ENCODE measurements around the gene CNPY1. TPM values are rescaled to one million over a fixed set of nuclear protein-coding genes. Genes with fewer than 3 reads are reported as not detected.

Gene CNPY1
- total RNA-seq, 1 experiment from 2014 or later = not detected

DNA sequence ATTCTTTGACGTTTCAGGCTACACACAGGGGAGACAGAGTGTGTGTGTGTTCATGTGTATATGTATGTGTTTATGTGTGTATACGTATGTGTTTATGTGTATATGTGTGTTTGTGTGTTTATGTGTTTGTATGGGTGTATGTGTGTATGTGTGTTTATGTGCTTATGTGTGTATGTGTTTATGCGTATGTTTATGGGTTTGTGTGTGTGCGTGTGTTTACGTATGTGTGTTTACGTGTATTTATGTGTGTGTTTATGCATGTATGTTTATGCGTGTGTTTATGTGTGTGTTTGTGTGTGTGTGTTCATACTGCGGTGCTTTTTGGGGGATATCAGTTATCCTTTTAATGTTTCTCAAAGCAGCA, 39.2 kb upstream of the CNPY1 start:
- TF ChIP-seq, protein P1, sequence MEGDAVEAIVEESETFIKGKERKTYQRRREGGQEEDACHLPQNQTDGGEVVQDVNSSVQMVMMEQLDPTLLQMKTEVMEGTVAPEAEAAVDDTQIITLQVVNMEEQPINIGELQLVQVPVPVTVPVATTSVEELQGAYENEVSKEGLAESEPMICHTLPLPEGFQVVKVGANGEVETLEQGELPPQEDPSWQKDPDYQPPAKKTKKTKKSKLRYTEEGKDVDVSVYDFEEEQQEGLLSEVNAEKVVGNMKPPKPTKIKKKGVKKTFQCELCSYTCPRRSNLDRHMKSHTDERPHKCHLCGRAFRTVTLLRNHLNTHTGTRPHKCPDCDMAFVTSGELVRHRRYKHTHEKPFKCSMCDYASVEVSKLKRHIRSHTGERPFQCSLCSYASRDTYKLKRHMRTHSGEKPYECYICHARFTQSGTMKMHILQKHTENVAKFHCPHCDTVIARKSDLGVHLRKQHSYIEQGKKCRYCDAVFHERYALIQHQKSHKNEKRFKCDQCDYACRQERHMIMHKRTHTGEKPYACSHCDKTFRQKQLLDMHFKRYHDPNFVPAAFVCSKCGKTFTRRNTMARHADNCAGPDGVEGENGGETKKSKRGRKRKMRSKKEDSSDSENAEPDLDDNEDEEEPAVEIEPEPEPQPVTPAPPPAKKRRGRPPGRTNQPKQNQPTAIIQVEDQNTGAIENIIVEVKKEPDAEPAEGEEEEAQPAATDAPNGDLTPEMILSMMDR (IDR thresholded peaks at IDR 0.05) = no peak
- no peak for TF ChIP-seq TCF7L2 (IDR thresholded peaks at IDR 0.05; ENCODE audit: low read depth, low read length)
- TF ChIP-seq, protein P2, sequence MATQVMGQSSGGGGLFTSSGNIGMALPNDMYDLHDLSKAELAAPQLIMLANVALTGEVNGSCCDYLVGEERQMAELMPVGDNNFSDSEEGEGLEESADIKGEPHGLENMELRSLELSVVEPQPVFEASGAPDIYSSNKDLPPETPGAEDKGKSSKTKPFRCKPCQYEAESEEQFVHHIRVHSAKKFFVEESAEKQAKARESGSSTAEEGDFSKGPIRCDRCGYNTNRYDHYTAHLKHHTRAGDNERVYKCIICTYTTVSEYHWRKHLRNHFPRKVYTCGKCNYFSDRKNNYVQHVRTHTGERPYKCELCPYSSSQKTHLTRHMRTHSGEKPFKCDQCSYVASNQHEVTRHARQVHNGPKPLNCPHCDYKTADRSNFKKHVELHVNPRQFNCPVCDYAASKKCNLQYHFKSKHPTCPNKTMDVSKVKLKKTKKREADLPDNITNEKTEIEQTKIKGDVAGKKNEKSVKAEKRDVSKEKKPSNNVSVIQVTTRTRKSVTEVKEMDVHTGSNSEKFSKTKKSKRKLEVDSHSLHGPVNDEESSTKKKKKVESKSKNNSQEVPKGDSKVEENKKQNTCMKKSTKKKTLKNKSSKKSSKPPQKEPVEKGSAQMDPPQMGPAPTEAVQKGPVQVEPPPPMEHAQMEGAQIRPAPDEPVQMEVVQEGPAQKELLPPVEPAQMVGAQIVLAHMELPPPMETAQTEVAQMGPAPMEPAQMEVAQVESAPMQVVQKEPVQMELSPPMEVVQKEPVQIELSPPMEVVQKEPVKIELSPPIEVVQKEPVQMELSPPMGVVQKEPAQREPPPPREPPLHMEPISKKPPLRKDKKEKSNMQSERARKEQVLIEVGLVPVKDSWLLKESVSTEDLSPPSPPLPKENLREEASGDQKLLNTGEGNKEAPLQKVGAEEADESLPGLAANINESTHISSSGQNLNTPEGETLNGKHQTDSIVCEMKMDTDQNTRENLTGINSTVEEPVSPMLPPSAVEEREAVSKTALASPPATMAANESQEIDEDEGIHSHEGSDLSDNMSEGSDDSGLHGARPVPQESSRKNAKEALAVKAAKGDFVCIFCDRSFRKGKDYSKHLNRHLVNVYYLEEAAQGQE (IDR thresholded peaks at IDR 0.05; ENCODE audit: insufficient read depth in 1 of 2, low read depth in 2 of 2, low read length in 1 of 2) = no peak
- no peak for TF ChIP-seq POLR2AphosphoS5 (IDR thresholded peaks at IDR 0.05; ENCODE audit: low read depth, low read length)
- TF ChIP-seq SIN3A (IDR thresholded peaks at IDR 0.05; ENCODE audit: borderline replicate concordance, insufficient read depth, low read depth, low read length) = no peak
- no peak for ATAC-seq
- ChIA-PET CTCF (no interaction called here), POLR2A (no interaction called here)
- no peak for DNase-seq (ENCODE audit: low read depth, low spot score)
- H3K27ac ChIP-seq (ENCODE audit: low read length) = no peak overlapping the region
- intact Hi-C loops (cut with micrococcal nuclease; ENCODE audit: unreplicated experiment) = no loop called here
- BruUV-seq (replicated peaks) = no TSS peak
- no peaks in the 10 kb centered on the region for H3K4me1 ChIP-seq (ENCODE audit: control insufficient read depth, insufficient read depth, low read length)
- no peaks in the 10 kb centered on the region for H3K9me3 ChIP-seq (ENCODE audit: control insufficient read depth, insufficient read depth, low read depth, low read length)
- peaks cover 5% of the 10 kb centered on the region for H3K27me3 ChIP-seq (ENCODE audit: control insufficient read depth, insufficient read depth, low read length)
- H3K4me3 ChIP-seq (ENCODE audit: low read depth in 2 of 2, low read length in 2 of 2) = no peak overlapping the region
- in situ Hi-C loops (cut with HindIII; ENCODE audit: low pct_unique_long_range_greater_than_20kb, low sequenced_read_pairs) = no loop called here
- no peaks in the 10 kb centered on the region for H3K36me3 ChIP-seq (ENCODE audit: control insufficient read depth, insufficient read depth, low read length)

DNA sequence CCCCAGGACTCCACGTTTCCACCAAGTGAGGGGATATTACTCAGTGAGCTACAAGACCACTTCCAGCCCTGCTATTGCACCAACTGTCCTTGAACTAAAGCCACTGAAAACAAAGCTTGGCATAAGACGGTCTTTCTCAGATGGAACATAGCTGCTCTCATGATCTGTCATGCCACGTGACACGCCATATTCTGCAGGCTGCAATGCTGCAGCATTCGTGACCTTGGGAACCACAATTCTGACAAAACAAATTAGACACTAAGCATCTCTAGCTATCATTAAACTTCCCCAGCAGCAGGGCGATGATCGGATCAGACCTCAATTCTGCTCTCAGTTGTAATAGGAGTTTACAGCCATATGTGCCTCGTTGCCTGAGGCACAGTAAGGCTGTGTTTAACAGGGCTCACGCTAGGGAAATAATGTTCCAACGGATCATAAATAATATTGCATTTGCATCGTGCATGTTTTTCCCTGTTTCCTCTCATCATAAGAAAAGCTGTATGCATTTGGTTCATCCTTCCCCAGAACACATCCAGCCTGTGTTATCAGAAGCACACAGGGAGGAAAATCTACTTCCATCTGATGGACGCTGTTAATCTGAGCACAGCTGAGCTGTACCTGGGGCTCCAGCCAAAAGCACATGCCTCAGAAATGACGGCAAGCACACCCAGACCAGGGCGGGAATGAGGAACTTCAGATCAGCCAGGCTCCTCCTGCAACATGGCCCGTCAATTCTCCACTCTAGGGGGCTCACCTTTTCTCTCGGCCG, 38.6 kb upstream of the CNPY1 start:
- Histone ChIP-seq H3K27ac (ENCODE audit: low read length) (no peak overlapping the region), H3K4me1 (ENCODE audit: control insufficient read depth, insufficient read depth, low read length) (no peaks in the 10 kb centered on the region), H3K4me3 (ENCODE audit: low read depth in 2 of 2, low read length in 2 of 2) (no peak overlapping the region), H3K36me3 (ENCODE audit: control insufficient read depth, insufficient read depth, low read length) (no peaks in the 10 kb centered on the region), H3K27me3 (ENCODE audit: control insufficient read depth, insufficient read depth, low read length) (peaks cover 5% of the 10 kb centered on the region), H3K9me3 (ENCODE audit: control insufficient read depth, insufficient read depth, low read depth, low read length) (no peaks in the 10 kb centered on the region)
- CTCF ChIA-PET = interaction anchor here (0.6 kb wide), 1 partner anchor 28 kb away, joined by 8 read pairs; no protein-coding TSS in a partner anchor
- intact Hi-C loops (cut with micrococcal nuclease; ENCODE audit: unreplicated experiment) = no loop called here
- TF ChIP-seq, protein P1 (IDR thresholded peaks at IDR 0.05) = no peak
- TF ChIP-seq POLR2AphosphoS5 (IDR thresholded peaks at IDR 0.05; ENCODE audit: low read depth, low read length) (no peak), SIN3A (IDR thresholded peaks at IDR 0.05; ENCODE audit: borderline replicate concordance, insufficient read depth, low read depth, low read length) (no peak), TCF7L2 (IDR thresholded peaks at IDR 0.05; ENCODE audit: low read depth, low read length) (no peak)
- TF ChIP-seq, protein P2 (IDR thresholded peaks at IDR 0.05; ENCODE audit: insufficient read depth in 1 of 2, low read depth in 2 of 2, low read length in 1 of 2) = no peak
- ATAC-seq = 0 out of 2 replicates have a peak, but pooled peaks have one; percentile 33
- no TSS peak for BruUV-seq (replicated peaks)
- DNase-seq (ENCODE audit: low read depth, low spot score) = no peak
- in situ Hi-C loops (cut with HindIII; ENCODE audit: low pct_unique_long_range_greater_than_20kb, low sequenced_read_pairs) = loop anchor here (5.0 kb wide), 1 partner anchor 57 kb away; the partner anchor contains the start of gene RBM33
- POLR2A ChIA-PET = no interaction called here

Data from Panc1 (cell line).